ENCODE data around the gene CLRN3. TPM values are rescaled to one million over a fixed set of nuclear protein-coding genes. Genes with fewer than 3 reads are reported as not detected.

Gene CLRN3
- total and polyA plus RNA-seq, 4 donors: 0.10 to 0.12 TPM; not detected in 2

DNA sequence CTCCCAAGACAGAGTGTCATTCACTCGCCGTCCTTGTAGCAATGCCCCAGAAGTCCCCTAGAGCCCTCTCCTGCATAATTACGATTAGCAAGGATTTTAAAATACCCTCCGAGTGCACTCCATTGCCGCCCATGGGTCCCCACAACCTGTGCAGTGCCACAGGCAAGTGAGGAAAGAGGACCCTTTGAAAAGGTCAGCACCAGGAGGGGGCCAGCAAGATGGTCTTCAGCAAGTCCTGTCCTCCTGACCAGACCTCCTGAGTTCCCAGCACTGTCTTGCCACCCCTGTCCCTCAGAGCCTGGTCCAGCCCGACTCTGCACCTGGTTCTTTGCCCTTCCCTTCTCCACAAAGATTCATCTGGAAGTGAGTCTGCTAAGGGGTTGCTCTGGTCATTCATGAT is 32.1 kb downstream of the CLRN3 start:
- Histone ChIP-seq H3K36me3 (ENCODE audit: control insufficient read depth in 4 of 4, insufficient read depth in 4 of 4, low read length in 4 of 4) (no peaks in the 10 kb centered on the region), H3K9ac (ENCODE audit: insufficient read depth in 1 of 2, low read length in 2 of 2) (no peak overlapping the region), H3K27me3 (ENCODE audit: control insufficient read depth in 3 of 3, insufficient read depth in 3 of 3, low read length in 2 of 3) (no peaks in the 10 kb centered on the region), H3K4me1 (ENCODE audit: control insufficient read depth in 5 of 5, insufficient read depth in 5 of 5, low read length in 5 of 5) (no peaks in the 10 kb centered on the region), H3K9me3 (ENCODE audit: control insufficient read depth in 4 of 4, insufficient read depth in 3 of 4, low read length in 3 of 4) (peaks cover 0 to 7% (median 1%) of the 10 kb centered on the region in 4 donors), H3K4me3 (no peak overlapping the region), H3K27ac (ENCODE audit: low read depth in 1 of 2, low read length in 1 of 2) (no peak overlapping the region)
- ATAC-seq (ENCODE audit: insufficient read depth, low FRiP score) (no peak), DNase-seq (no peak)
- 94% methylated on average over 6 of the region's 6 CpGs for WGBS, 2 donors
- TF ChIP-seq, protein P1, sequence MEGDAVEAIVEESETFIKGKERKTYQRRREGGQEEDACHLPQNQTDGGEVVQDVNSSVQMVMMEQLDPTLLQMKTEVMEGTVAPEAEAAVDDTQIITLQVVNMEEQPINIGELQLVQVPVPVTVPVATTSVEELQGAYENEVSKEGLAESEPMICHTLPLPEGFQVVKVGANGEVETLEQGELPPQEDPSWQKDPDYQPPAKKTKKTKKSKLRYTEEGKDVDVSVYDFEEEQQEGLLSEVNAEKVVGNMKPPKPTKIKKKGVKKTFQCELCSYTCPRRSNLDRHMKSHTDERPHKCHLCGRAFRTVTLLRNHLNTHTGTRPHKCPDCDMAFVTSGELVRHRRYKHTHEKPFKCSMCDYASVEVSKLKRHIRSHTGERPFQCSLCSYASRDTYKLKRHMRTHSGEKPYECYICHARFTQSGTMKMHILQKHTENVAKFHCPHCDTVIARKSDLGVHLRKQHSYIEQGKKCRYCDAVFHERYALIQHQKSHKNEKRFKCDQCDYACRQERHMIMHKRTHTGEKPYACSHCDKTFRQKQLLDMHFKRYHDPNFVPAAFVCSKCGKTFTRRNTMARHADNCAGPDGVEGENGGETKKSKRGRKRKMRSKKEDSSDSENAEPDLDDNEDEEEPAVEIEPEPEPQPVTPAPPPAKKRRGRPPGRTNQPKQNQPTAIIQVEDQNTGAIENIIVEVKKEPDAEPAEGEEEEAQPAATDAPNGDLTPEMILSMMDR (IDR thresholded peaks at IDR 0.05; ENCODE audit: control extremely low read depth, extremely low read depth): no peak

DNA sequence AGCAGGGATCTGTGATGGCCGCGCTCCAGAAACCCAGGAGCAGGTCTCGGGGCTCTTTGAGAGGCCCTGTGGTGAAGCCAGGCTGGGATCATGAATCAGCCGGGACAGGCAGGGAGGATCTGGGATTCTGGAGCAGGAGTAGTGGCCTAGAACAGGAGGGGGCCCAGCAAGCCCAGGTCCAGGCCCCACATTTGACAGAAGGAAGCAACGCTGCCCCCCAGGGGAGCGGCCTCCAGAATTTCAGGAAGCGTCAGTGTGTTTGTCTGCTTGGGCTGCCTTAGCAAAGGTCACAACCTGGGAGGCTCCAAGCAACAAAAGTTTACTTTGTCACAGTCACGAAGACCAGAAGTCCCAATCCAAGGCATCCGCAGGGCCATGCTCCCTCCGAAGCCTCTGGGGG is 36.8 kb downstream of the CLRN3 start:
- H3K4me3 ChIP-seq: no peak overlapping the region
- no peak for DNase-seq

DNA sequence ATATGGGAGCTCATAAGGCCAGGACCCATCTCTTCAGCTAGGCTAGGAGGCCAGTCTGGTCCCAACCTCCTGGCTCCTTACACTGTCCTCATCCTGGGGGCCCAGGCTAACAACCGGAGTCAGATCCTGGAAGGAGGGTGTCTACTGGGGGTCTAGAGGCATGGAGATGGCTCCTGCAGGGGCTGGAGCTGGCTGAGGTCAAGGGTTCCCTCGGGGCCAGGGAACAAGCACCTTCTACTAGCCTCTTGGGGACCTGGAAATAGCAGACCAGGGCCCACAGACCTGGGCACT is 37.2 kb downstream of the CLRN3 start:
- TF ChIP-seq, protein P1 (IDR thresholded peaks at IDR 0.05; ENCODE audit: control extremely low read depth, extremely low read depth): no peak
- Histone ChIP-seq H3K9me3 (ENCODE audit: control insufficient read depth in 4 of 4, insufficient read depth in 3 of 4, low read length in 3 of 4) (peaks cover 0 to 3% (median 0%) of the 10 kb centered on the region in 4 donors), H3K27me3 (ENCODE audit: control insufficient read depth in 3 of 3, insufficient read depth in 3 of 3, low read length in 2 of 3) (peaks cover 0 to 3% (median 0%) of the 10 kb centered on the region in 3 donors), H3K4me3 (no peak overlapping the region), H3K4me1 (ENCODE audit: control insufficient read depth in 5 of 5, insufficient read depth in 5 of 5, low read length in 5 of 5) (no peaks in the 10 kb centered on the region), H3K36me3 (ENCODE audit: control insufficient read depth in 4 of 4, insufficient read depth in 4 of 4, low read length in 4 of 4) (no peaks in the 10 kb centered on the region), H3K27ac (ENCODE audit: low read depth in 1 of 2, low read length in 1 of 2) (no peak overlapping the region), H3K9ac (ENCODE audit: insufficient read depth in 1 of 2, low read length in 2 of 2) (no peak overlapping the region)
- DNase-seq (no peak), ATAC-seq (ENCODE audit: insufficient read depth, low FRiP score) (no peak)
- 86 to 96% methylated on average over 2 of the region's 2 CpGs for WGBS, 2 donors

More for the DNA sequence above, 36.8 kb downstream of the CLRN3 start:
- Histone ChIP-seq H3K27ac (ENCODE audit: low read depth in 1 of 2, low read length in 1 of 2) (no peak overlapping the region), H3K36me3 (ENCODE audit: control insufficient read depth in 4 of 4, insufficient read depth in 4 of 4, low read length in 4 of 4) (no peaks in the 10 kb centered on the region), H3K9ac (ENCODE audit: insufficient read depth in 1 of 2, low read length in 2 of 2) (no peak overlapping the region), H3K27me3 (ENCODE audit: control insufficient read depth in 3 of 3, insufficient read depth in 3 of 3, low read length in 2 of 3) (peaks cover 0 to 3% (median 0%) of the 10 kb centered on the region in 3 donors), H3K4me1 (ENCODE audit: control insufficient read depth in 5 of 5, insufficient read depth in 5 of 5, low read length in 5 of 5) (no peaks in the 10 kb centered on the region), H3K9me3 (ENCODE audit: control insufficient read depth in 4 of 4, insufficient read depth in 3 of 4, low read length in 3 of 4) (peaks cover 0 to 3% (median under 1%) of the 10 kb centered on the region in 4 donors)
- ATAC-seq (ENCODE audit: insufficient read depth, low FRiP score): no peak
- TF ChIP-seq, protein P1 (IDR thresholded peaks at IDR 0.05; ENCODE audit: control extremely low read depth, extremely low read depth): no peak
- WGBS, 2 donors: 91% methylated on average over 10 of the region's 10 CpGs

Data from lung (tissue), 12 donors.